GM23338 (cell line): ENCODE measurements around the gene NXN. TPM values are rescaled to one million over a fixed set of nuclear protein-coding genes. Genes with fewer than 3 reads are reported as not detected.
A peak's percentile ranks its signal among the peaks of the same experiment; 100 is the strongest.

Source experiments
- ATAC-seq: fragments of 200-7000 bp; cut with Tn5 transposase; 3 replicates; pipeline ENCODE4 v1.9.1; 2020
- DNase-seq: peaks from one replicate; pipeline ENCODE4 v3.0.0-alpha.2; 2015; ENCODE audit warnings: low spot score
- H2AFZ ChIP-seq: fragments of 200-600 bp; sonication (generic); 2 replicates; pipeline ENCODE4 v1.8.0; 2016; ENCODE audit warnings: antibody characterized with exemption, mild to moderate bottlenecking, moderate library complexity
- H3F3A ChIP-seq: fragments of 200-600 bp; sonication (generic); replicated peaks from 2 replicates; pipeline ENCODE4 v1.8.0; 2017; ENCODE audit warnings: antibody characterized with exemption, mixed run types, low read depth
- H3K27ac ChIP-seq: fragments of 200-600 bp; sonication (generic); 2 replicates; pipeline ENCODE4 v1.6.1; 2016; ENCODE audit warnings: low read depth
- H3K27me3 ChIP-seq: fragments of 200-600 bp; sonication (generic); 2 replicates; pipeline ENCODE4 v1.8.0; 2016; ENCODE audit warnings: mild to moderate bottlenecking, mixed run types, moderate library complexity; ENCODE audit not compliant: insufficient read depth
- H3K36me3 ChIP-seq: fragments of 200-600 bp; sonication (generic); 2 replicates; pipeline ENCODE4 v1.8.0; 2016; ENCODE audit warnings: mild to moderate bottlenecking; ENCODE audit not compliant: insufficient read depth
- H3K4me1 ChIP-seq: fragments of 200-600 bp; sonication (generic); 2 replicates; pipeline ENCODE4 v1.8.0; 2016; ENCODE audit warnings: mild to moderate bottlenecking, moderate library complexity; ENCODE audit not compliant: insufficient read depth
- H3K4me2 ChIP-seq: fragments of 200-600 bp; sonication (generic); 2 replicates; pipeline ENCODE4 v1.7.1; 2017; ENCODE audit warnings: mixed run types
- H3K4me3 ChIP-seq: fragments of 200-600 bp; sonication (generic); 2 replicates; pipeline ENCODE4 v1.6.1; 2016; ENCODE audit warnings: mixed run types
- H3K79me2 ChIP-seq: fragments of 200-600 bp; sonication (generic); replicated peaks from 2 replicates; pipeline ENCODE4 v1.8.0; 2017; ENCODE audit warnings: mild to moderate bottlenecking; ENCODE audit not compliant: insufficient read depth
- H3K9me2 ChIP-seq: fragments of 200-600 bp; sonication (generic); 2 replicates; pipeline ENCODE4 v1.8.0; 2017; ENCODE audit not compliant: insufficient read depth
- H4K20me1 ChIP-seq: fragments of 200-600 bp; sonication (generic); replicated peaks from 2 replicates; pipeline ENCODE4 v1.8.0; 2017; ENCODE audit warnings: mild to moderate bottlenecking; ENCODE audit not compliant: insufficient read depth
- H3K27ac Mint-ChIP-seq: 2 replicates; pipeline ENCODE4 v1.8.0; 2020; ENCODE audit warnings: inconsistent platforms, mild to moderate bottlenecking, moderate library complexity, mixed read lengths
- H3K27me3 Mint-ChIP-seq: 3 replicates; pipeline ENCODE4 v1.8.0; 2022; ENCODE audit warnings: low read depth, mild to moderate bottlenecking, moderate library complexity, mixed read lengths, inconsistent platforms; ENCODE audit not compliant: insufficient read depth, poor library complexity
- H3K36me3 Mint-ChIP-seq: 3 replicates; pipeline ENCODE4 v1.8.0; 2021; ENCODE audit warnings: low read depth, mild to moderate bottlenecking, inconsistent platforms, moderate library complexity, mixed read lengths
- H3K4me1 Mint-ChIP-seq: 3 replicates; pipeline ENCODE4 v1.8.0; 2020; ENCODE audit warnings: mild to moderate bottlenecking, inconsistent platforms, mixed read lengths
- H3K4me3 Mint-ChIP-seq: 3 replicates; pipeline ENCODE4 v1.8.0; 2021; ENCODE audit warnings: moderate library complexity, mild to moderate bottlenecking, inconsistent platforms, mixed read lengths
- H3K9me3 Mint-ChIP-seq: 3 replicates; pipeline ENCODE4 v1.8.0; 2020; ENCODE audit warnings: moderate library complexity, mild to moderate bottlenecking, inconsistent platforms, mixed read lengths
- CREB1 ChIP-seq: fragments of 250-450 bp; sonication (Bioruptor Pico); IDR thresholded peaks from 2 replicates; pipeline ENCODE4 v1.5.0; 2020; ENCODE audit warnings: low read depth, mild to moderate bottlenecking, moderate library complexity
- EZH2 ChIP-seq: fragments of 200-600 bp; sonication (generic); IDR thresholded peaks from one replicate; pipeline ENCODE4 v1.8.0; 2017; ENCODE audit warnings: antibody characterized with exemption, mild to moderate bottlenecking, low read depth; ENCODE audit not compliant: unreplicated experiment
- EZH2phosphoT487 ChIP-seq: fragments of 200-600 bp; sonication (generic); IDR thresholded peaks from one replicate; pipeline ENCODE4 v1.8.1; 2018; ENCODE audit warnings: antibody characterized with exemption; ENCODE audit not compliant: unreplicated experiment
- JUNB ChIP-seq: IDR thresholded peaks from one replicate; pipeline ENCODE4 v1.6.1; 2016; ENCODE audit warnings: antibody characterized with exemption; ENCODE audit not compliant: unreplicated experiment
- NANOG ChIP-seq: IDR thresholded peaks from 2 replicates; pipeline ENCODE4 v1.6.1; 2016; ENCODE audit warnings: antibody characterized with exemption, borderline replicate concordance
- POLR2AphosphoS5 ChIP-seq: IDR thresholded peaks from 2 replicates; pipeline ENCODE4 v1.6.1; 2016; ENCODE audit warnings: antibody characterized with exemption, low read depth
- REST ChIP-seq: IDR thresholded peaks from one replicate; pipeline ENCODE4 v1.6.1; 2018; ENCODE audit warnings: antibody characterized with exemption; ENCODE audit not compliant: unreplicated experiment
- ZNF114 ChIP-seq: fragments of 250-450 bp; sonication (Bioruptor Pico); IDR thresholded peaks from 2 replicates; pipeline ENCODE4 v1.5.0; 2020; ENCODE audit warnings: mild to moderate bottlenecking, moderate library complexity
- ZNF331 ChIP-seq: fragments of 250-450 bp; sonication (Bioruptor Pico); IDR thresholded peaks from 2 replicates; pipeline ENCODE4 v1.5.0; 2020; ENCODE audit warnings: low read depth, mild to moderate bottlenecking, moderate library complexity
- ZNF462 ChIP-seq: fragments of 250-450 bp; sonication (Bioruptor Pico); IDR thresholded peaks from 2 replicates; pipeline ENCODE4 v1.5.0; 2020; ENCODE audit warnings: mild to moderate bottlenecking, moderate library complexity
- polyA plus RNA-seq: library from polyadenylated mRNA; unstranded; fragments of >200 nt; fragmentation: Nextera tagmentation; extraction: Ambion mirVana; gene quantifications from 2 replicates; pipeline ENCODE4 v1.2.1, GENCODE V29; 2016
- total RNA-seq: library from RNA; depleted of rRNA; stranded (reverse); fragments of >200 nt; shearing (Covaris generic); gene quantifications from 2 replicates; pipeline ENCODE4 v1.2.3, GENCODE V29; 2014
- TF ChIP-seq, protein P1 (sequence below), 2 experiments: fragments of 200-600 bp in 1 of 2; sonication (generic) in 1 of 2; conservative IDR thresholded peaks; 2 replicates each; pipeline versions ENCODE4 v1.5.1 to v1.6.1; 2016 to 2017; ENCODE audit warnings: antibody characterized with exemption in 2 of 2, low read depth in 2 of 2, mild to moderate bottlenecking in 2 of 2, moderate library complexity in 1 of 2
- TF ChIP-seq, protein P2 (sequence below): IDR thresholded peaks from 2 replicates; pipeline ENCODE4 v1.6.1; 2016; ENCODE audit warnings: antibody characterized with exemption

The NXN gene
- total and polyA plus RNA-seq, 2 experiments from 2014 or later, result 31.8 to 105 TPM

- ATAC-seq, result peak; percentile 53
- no peaks in the 10 kb centered on the region for H3K36me3 ChIP-seq
- H3K4me3 ChIP-seq, result no peak overlapping the region
- H3K9me2 ChIP-seq, result no peaks in the 10 kb centered on the region
- H3K4me2 ChIP-seq, result no peak overlapping the region
- H2AFZ ChIP-seq, result no peak overlapping the region
- H3K79me2 ChIP-seq, result peaks cover 85% of the 10 kb centered on the region
- TF ChIP-seq CREB1 (CRISPR knock-in tag) (no peak), ZNF114 (no peak), REST (no peak), JUNB (no peak), ZNF462 (no peak), NANOG (no peak), ZNF331 (CRISPR knock-in tag) (no peak), POLR2AphosphoS5 (no peak), EZH2 (no peak), EZH2phosphoT487 (no peak)
- TF ChIP-seq, protein P1, sequence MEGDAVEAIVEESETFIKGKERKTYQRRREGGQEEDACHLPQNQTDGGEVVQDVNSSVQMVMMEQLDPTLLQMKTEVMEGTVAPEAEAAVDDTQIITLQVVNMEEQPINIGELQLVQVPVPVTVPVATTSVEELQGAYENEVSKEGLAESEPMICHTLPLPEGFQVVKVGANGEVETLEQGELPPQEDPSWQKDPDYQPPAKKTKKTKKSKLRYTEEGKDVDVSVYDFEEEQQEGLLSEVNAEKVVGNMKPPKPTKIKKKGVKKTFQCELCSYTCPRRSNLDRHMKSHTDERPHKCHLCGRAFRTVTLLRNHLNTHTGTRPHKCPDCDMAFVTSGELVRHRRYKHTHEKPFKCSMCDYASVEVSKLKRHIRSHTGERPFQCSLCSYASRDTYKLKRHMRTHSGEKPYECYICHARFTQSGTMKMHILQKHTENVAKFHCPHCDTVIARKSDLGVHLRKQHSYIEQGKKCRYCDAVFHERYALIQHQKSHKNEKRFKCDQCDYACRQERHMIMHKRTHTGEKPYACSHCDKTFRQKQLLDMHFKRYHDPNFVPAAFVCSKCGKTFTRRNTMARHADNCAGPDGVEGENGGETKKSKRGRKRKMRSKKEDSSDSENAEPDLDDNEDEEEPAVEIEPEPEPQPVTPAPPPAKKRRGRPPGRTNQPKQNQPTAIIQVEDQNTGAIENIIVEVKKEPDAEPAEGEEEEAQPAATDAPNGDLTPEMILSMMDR (conservative IDR thresholded peaks at IDR 0.05; ENCODE audit: low read depth in 2 of 2), result no peak
- TF ChIP-seq, protein P2, sequence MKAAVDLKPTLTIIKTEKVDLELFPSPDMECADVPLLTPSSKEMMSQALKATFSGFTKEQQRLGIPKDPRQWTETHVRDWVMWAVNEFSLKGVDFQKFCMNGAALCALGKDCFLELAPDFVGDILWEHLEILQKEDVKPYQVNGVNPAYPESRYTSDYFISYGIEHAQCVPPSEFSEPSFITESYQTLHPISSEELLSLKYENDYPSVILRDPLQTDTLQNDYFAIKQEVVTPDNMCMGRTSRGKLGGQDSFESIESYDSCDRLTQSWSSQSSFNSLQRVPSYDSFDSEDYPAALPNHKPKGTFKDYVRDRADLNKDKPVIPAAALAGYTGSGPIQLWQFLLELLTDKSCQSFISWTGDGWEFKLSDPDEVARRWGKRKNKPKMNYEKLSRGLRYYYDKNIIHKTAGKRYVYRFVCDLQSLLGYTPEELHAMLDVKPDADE, result no peak
- peaks cover 11% of the 10 kb centered on the region; the same call in 1 of the 2 replicates for H3F3A ChIP-seq
- Mint-ChIP-seq H3K27me3 (peaks cover 15% of the 10 kb centered on the region), H3K4me1 (peaks cover 45% of the 10 kb centered on the region), H3K4me3 (no peak overlapping the region), H3K9me3 (no peaks in the 10 kb centered on the region), H3K36me3 (peaks cover 14% of the 10 kb centered on the region), H3K27ac (no peak overlapping the region)
- no peak for DNase-seq
- no peaks in the 10 kb centered on the region for H3K27me3 ChIP-seq
- H4K20me1 ChIP-seq, result peaks cover 6% of the 10 kb centered on the region
- no peak overlapping the region for H3K27ac ChIP-seq
- peaks cover 40% of the 10 kb centered on the region for H3K4me1 ChIP-seq
These were observed 81.5 kb downstream of the NXN start for GRCh38 chr17:897970-898619.
